NCI-H146 (cell line): ENCODE data around the gene GPR31.

Source experiments
- DNase-seq: peaks from one replicate; lab custom pipeline; 2025; lab: John Stamatoyannopoulos, UW

The GPR31 gene

GRCh38 chr6:167118006-167118405 lies 39.8 kb downstream of the GPR31 start:
- no peak for DNase-seq

GRCh38 chr6:167116838-167117228 lies 40.9 kb downstream of the GPR31 start:
- DNase-seq = no peak

GRCh38 chr6:167116109-167116837 lies 41.5 kb downstream of the GPR31 start:
- no peak for DNase-seq

GRCh38 chr6:167115054-167115453 lies 42.7 kb downstream of the GPR31 start:
- DNase-seq = no peak

- DNase-seq = no peak
These were observed 43.6 kb downstream of the GPR31 start for GRCh38 chr6:167113935-167114910.

GRCh38 chr6:167113047-167113754 lies 44.6 kb downstream of the GPR31 start:
- DNase-seq = no peak

GRCh38 chr6:167112421-167112820 lies 45.4 kb downstream of the GPR31 start:
- no peak for DNase-seq

GRCh38 chr6:167111597-167111996 lies 46.2 kb downstream of the GPR31 start:
- no peak for DNase-seq

- DNase-seq = no peak
These were observed 48.1 kb downstream of the GPR31 start for GRCh38 chr6:167109651-167110050.

- DNase-seq = no peak
These were observed 49.5 kb downstream of the GPR31 start for GRCh38 chr6:167108278-167108677.

- DNase-seq = no peak
These were observed 50.0 kb downstream of the GPR31 start for GRCh38 chr6:167107787-167108186.

- DNase-seq = no peak
These were observed 51.4 kb downstream of the GPR31 start for GRCh38 chr6:167106406-167106805.
